ENCODE data around the gene ATF6B.

GRCh38 chr6:32089082-32089828 lies 38.8 kb downstream of the ATF6B start:
- TF ChIP-seq CTCF (IDR thresholded peaks at IDR 0.05) (no peak), POLR2A (IDR thresholded peaks at IDR 0.05) (no peak)

All from right lobe of liver (tissue), 4 donors.